GM21360 (cell line): ENCODE data around the gene SH3RF2.
"Not testable (repeated sequence)": the region's sequence is repeated elsewhere in the genome, so short reads cannot be mapped to it uniquely, and the experiment has no call there.

Source experiments
- ATAC-seq: cut with Tn5 transposase; IDR thresholded peaks from one replicate; pipeline ENCODE4 v1.9.1; 2021; ENCODE audit warnings: mild to moderate bottlenecking, moderate library complexity; ENCODE audit not compliant: unreplicated experiment

The SH3RF2 gene

GRCh38 chr5:145947581-145947980, 11.2 kb downstream of the SH3RF2 start:
- ATAC-seq, result no peak

GRCh38 chr5:145948047-145948446, 11.7 kb downstream of the SH3RF2 start:
- ATAC-seq, result no peak

- no peak for ATAC-seq
Observed at GRCh38 chr5:145948921-145949320, 12.5 kb downstream of the SH3RF2 start.

DNA sequence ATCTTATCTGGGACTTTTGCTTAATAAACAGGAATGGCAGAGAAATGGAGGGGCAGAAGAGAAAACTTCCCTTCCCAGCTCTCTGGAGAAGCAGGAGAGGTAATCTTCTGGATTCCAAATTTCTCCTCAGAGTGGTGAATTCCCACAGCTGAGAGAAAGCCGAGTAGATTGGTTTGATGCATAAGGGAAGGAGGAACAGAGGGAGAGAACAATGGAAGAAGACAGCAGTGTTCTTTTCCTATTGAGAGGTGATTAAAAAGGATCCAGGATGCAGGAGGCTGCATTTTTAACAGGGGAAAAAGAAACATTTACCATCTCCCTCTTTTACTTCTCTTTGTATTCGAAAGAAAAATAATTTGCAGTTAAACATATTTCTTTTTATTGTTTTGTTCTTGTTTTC, 13.1 kb downstream of the SH3RF2 start:
- ATAC-seq, result no peak

- ATAC-seq, result no peak
Observed at GRCh38 chr5:145951071-145951470, 14.7 kb downstream of the SH3RF2 start.

- no peak for ATAC-seq
Observed at GRCh38 chr5:145953202-145953601, 16.8 kb downstream of the SH3RF2 start.

- not testable (repeated sequence) for ATAC-seq
Observed at GRCh38 chr5:145954140-145954539, 17.8 kb downstream of the SH3RF2 start.

GRCh38 chr5:145957388-145957787, 21.0 kb downstream of the SH3RF2 start:
- ATAC-seq, result no peak

DNA sequence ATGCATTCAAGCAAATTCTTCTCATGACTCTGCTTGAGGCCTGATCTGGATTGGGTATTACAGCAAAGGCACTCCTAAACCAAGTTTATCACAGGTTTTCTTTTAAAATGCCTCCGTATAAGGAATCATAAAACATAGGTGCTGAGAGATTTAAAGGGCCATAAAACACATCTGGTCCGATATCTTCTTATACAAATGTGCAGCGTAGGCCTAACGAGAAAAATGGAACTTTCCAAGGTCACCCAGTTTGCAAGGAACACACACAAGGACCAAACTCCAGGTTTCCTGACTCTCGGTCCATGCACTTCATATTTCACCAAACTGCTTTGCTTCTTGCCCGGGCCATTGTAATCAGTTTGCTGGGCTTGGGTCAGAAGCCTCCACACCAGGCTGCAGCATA, 22.1 kb downstream of the SH3RF2 start:
- ATAC-seq, result no peak

DNA sequence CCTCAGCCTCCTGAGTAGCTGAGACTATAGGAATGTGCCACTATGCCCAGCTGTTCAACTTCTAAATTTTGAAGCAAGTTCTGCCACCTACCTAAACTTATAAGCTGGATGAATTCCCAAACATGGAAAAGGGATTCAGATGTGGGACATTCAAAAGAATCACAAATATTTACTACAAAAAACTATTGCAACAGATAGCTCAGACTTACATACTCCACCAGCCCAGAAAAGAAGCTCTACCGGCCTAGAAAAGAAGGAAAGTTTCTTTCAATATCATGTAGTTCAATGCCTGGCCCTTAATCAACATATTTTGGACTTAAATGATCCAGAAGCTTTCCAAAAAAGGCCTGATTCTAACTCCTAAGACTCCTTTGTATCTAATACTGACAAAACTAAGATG, 23.8 kb downstream of the SH3RF2 start:
- no peak for ATAC-seq

DNA sequence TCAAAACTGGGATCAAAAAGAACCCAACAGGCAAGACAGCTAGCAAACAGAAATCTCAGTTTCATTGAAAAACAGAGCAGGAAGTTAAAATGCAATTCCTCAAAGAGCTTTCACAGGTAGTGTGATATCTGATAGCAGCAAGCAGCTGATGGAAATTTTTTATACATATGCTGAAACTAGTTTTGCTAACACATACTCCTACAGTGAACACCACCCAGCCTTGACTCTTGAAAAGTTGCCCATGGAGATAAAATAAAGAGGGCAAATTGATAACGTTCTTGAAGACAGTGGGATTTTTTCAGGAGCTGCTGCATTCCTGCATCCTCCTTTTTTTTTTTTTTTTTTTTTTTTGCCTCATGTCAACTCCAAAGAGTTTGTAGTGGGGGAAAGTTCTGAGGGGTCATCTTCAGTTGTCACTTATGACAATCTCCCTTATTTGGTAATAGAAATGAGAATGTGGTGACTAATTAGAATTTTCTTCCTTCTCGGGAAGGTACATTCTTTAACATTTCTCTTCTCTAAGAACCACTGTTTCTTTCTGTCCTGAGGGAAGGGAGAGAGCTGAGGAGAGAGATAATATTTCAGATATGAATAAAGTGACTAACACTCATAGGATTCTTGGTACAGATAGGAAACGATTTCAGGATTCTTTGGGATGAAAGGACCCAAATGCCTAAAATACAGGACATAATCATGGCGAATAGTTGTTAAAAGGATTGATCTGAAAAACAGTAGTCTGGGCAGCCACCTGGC, 24.6 kb downstream of the SH3RF2 start:
- no peak for ATAC-seq

DNA sequence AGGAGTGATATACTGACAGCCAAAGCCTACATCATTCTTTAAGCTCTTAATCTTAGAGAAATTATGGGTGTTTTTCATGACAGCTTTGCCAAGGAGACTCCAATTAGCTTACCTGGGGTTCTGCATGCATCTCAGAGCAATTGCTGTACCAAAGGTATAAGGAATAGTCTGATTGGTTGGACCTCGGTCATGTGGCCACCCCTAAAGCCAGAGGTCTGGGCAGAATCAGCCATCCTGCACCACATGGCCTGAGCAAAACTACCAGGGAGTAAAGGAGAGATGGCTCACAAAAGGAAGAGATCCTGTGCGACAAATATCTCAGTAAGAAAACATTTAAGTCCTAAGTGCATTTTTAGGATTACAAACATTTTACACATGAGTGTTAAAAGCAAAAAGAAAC, 25.6 kb downstream of the SH3RF2 start:
- ATAC-seq, result no peak

GRCh38 chr5:145964008-145964407, 27.6 kb downstream of the SH3RF2 start:
- ATAC-seq, result not testable (repeated sequence)

GRCh38 chr5:145965804-145966203, 29.4 kb downstream of the SH3RF2 start:
- no peak for ATAC-seq

DNA sequence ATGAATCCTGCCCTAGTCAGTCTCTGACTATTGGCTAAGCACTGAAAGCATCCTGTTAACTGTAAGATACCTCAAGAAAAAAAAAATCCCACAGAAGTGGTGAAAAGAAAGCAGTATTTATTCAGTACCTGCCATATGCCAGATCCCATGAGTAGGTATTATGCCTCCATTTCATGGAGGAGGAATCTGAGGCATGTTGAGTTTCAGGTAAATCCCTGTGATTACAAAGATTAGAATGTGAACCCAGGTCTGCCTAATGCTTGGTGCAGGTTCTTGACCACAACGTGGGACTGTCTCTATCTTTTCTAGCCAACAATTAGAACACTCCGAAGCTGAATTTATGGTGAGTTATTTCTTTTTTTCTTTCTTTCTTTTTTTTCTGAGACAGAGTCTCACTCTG, 30.9 kb downstream of the SH3RF2 start:
- ATAC-seq, result no peak

DNA sequence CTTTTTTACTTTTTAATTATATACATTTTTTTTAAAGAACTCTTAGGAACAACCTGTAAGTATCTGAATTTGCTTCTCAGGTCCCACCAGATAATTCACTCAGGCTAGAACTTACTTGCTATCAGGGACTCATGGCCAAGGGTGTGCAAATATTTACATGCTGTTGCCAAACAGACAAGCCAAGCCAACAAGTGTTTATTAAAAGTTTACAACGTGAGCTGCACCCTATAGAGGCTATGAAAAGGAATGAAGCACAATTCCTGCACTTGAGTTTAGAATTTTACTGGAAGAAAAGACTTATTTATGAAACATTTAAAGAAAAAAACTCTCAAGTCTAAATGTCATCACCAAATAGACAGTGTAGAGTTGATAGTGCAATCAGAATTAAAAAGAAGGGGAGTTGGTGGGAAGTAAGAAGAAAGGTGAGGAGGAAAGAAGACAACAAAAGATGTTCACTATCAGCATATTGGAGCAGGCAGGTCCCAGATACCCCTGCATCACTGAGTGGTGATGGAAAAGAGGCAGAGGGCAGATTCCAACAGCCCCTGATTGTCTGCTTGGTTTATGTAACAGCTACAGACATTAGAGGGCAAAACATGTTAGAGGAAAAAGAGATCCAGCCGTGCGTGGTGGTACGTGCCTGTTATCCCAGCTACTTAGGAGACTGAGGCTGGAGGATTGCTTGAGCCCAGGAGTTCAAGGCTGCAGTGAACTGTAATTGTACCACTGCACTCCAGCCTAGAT, 32.8 kb downstream of the SH3RF2 start:
- no peak for ATAC-seq

DNA sequence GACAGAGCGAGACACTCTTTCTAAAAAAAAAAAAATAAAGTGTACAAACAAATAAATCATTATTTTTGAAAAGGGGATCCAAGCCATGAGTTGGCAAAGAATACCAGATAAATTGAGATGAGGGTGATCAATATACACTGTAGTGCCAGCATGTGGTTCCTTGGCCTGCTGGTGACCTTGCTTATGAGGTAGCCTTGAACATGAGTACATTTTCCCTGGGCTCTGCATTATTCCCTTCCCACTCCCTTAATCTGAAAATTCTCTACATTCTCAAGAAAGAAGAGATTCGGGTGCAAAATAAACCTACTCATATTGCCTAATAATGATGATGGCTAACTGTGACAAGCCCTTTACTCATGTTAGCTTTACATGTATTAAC, 33.3 kb downstream of the SH3RF2 start:
- ATAC-seq, result no peak

- no peak for ATAC-seq
Observed at GRCh38 chr5:145971108-145971507, 34.7 kb downstream of the SH3RF2 start.

- no peak for ATAC-seq
Observed at GRCh38 chr5:145971701-145972100, 35.3 kb downstream of the SH3RF2 start.

GRCh38 chr5:145975001-145975360, 38.6 kb downstream of the SH3RF2 start:
- ATAC-seq, result no peak

DNA sequence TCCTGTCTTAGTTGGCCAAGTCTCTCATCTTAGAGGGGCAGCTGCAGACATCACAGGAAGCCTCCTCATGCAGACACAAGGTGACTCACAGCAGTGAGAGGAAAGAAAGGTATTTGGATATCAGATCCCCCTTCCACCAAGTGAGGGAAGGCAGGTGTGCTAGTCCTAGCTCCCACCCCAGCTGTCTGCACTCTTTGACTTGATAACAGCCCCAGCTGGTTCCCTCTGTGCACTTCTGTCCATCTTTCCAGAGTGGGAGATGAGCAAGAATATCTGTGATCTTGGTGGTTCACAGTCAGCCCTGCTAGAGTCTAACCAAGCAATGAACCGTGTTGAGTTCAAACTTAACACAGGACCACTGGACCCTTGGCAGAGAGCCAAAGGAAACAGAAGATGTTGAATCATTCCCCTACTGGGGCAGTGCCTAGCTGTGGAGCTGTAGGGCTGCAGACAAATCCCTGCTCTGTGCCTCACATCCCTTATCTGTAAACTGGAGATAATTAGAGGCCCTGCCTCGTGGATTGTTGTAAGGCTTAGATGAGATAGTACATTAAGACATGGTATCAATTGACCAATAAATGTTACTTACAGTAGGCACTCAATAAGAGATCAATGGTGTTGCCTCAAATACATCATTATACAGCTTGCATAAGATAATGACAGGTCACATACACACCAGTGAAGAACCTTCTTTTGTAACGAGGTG, 39.1 kb downstream of the SH3RF2 start:
- no peak for ATAC-seq
